Neuronal stem cell (in vitro differentiated cells): ENCODE results near the gene TIMP2.
"Not testable (repeated sequence)": the region's sequence is repeated elsewhere in the genome, so short reads cannot be mapped to it uniquely, and the experiment has no call there.

Experiments used
- DNase-seq: peaks from one replicate; pipeline ENCODE4 v3.0.0-alpha.2; 2013; ENCODE audit warnings: low spot score
- H2AFZ ChIP-seq: one replicate; pipeline ENCODE4 v1.6.1; 2013; ENCODE audit warnings: mild to moderate bottlenecking, low read length, inconsistent platforms
- H2AK5ac ChIP-seq: 2 replicates; pipeline ENCODE4 v1.6.1; 2013; ENCODE audit warnings: low read depth, mild to moderate bottlenecking, inconsistent platforms, low read length, moderate library complexity, mixed read lengths
- H2BK120ac ChIP-seq: 2 replicates; pipeline ENCODE4 v1.6.1; 2013; ENCODE audit warnings: low read depth, mild to moderate bottlenecking, inconsistent platforms, low read length, moderate library complexity, mixed read lengths
- H2BK12ac ChIP-seq: one replicate; pipeline ENCODE4 v1.6.1; 2013; ENCODE audit warnings: low read length, inconsistent platforms
- H2BK15ac ChIP-seq: 2 replicates; pipeline ENCODE4 v1.6.1; 2013; ENCODE audit warnings: mild to moderate bottlenecking, low read length, inconsistent platforms, mixed read lengths
- H2BK5ac ChIP-seq: one replicate; pipeline ENCODE4 v1.6.1; 2013; ENCODE audit warnings: inconsistent platforms, mild to moderate bottlenecking, low read length, moderate library complexity
- H3K14ac ChIP-seq: one replicate; pipeline ENCODE4 v1.6.1; 2013; ENCODE audit warnings: low read length, inconsistent platforms
- H3K18ac ChIP-seq: 2 replicates; pipeline ENCODE4 v1.6.1; 2013; ENCODE audit warnings: low read length, inconsistent platforms
- H3K23ac ChIP-seq: 2 replicates; pipeline ENCODE4 v1.6.1; 2013; ENCODE audit warnings: low read depth, mild to moderate bottlenecking, mixed read lengths, low read length, inconsistent platforms; ENCODE audit not compliant: poor library complexity
- H3K27ac ChIP-seq: replicated peaks from 3 replicates; pipeline ENCODE4 v1.5.1; 2013; ENCODE audit warnings: low read length, inconsistent platforms
- H3K27me3 ChIP-seq, 3 experiments: 2 replicates each; pipeline ENCODE4 v1.6.1; 2013; ENCODE audit warnings: low read length in 3 of 3, mild to moderate bottlenecking in 2 of 3, inconsistent platforms in 1 of 3, low read depth in 1 of 3, mixed read lengths in 1 of 3, moderate library complexity in 1 of 3; ENCODE audit not compliant: control insufficient read depth in 3 of 3, insufficient read depth in 3 of 3
- H3K36me3 ChIP-seq, 2 donors: replicated peaks in 1 of 2; 2 replicates each; pipeline ENCODE4 v1.6.1; 2013; ENCODE audit warnings: low read length in 2 of 2; ENCODE audit not compliant: control insufficient read depth in 2 of 2, insufficient read depth in 2 of 2
- H3K4ac ChIP-seq: 2 replicates; pipeline ENCODE4 v1.6.1; 2013; ENCODE audit warnings: inconsistent platforms, mild to moderate bottlenecking, low read length, moderate library complexity
- H3K4me1 ChIP-seq, 2 donors: 1 replicate in 1 of 2; 2 replicates in 1 of 2; pipeline ENCODE4 v1.6.1; 2013; ENCODE audit warnings: low read length in 2 of 2, low read depth in 1 of 2; ENCODE audit not compliant: control insufficient read depth in 2 of 2, insufficient read depth in 1 of 2
- H3K4me2 ChIP-seq: one replicate; pipeline ENCODE4 v1.6.1; 2013; ENCODE audit warnings: mild to moderate bottlenecking, low read length, inconsistent platforms; ENCODE audit not compliant: insufficient read depth, poor library complexity, severe bottlenecking
- H3K4me3 ChIP-seq, 2 donors: 2 replicates each; pipeline ENCODE4 v1.5.1; 2013; ENCODE audit warnings: low read length in 2 of 2, mild to moderate bottlenecking in 2 of 2, inconsistent platforms in 1 of 2, moderate library complexity in 1 of 2
- H3K79me1 ChIP-seq: one replicate; pipeline ENCODE4 v1.6.1; 2013; ENCODE audit warnings: low read depth, mild to moderate bottlenecking, inconsistent platforms, low read length, moderate library complexity
- H3K9ac ChIP-seq: one replicate; pipeline ENCODE4 v1.6.1; 2013; ENCODE audit warnings: mild to moderate bottlenecking, low read depth, low read length, inconsistent platforms; ENCODE audit not compliant: poor library complexity
- H3K9me3 ChIP-seq, 2 donors: replicated peaks in 1 of 2; 2 replicates each; pipeline versions ENCODE3 to v1.6.1; 2013; ENCODE audit warnings: low read length in 2 of 2, mild to moderate bottlenecking in 2 of 2, inconsistent platforms in 1 of 2, low read depth in 1 of 2, mixed read lengths in 1 of 2, moderate library complexity in 1 of 2; ENCODE audit not compliant: control insufficient read depth in 2 of 2, insufficient read depth in 1 of 2
- H4K8ac ChIP-seq: one replicate; pipeline ENCODE4 v1.6.1; 2013; ENCODE audit warnings: low read depth, mild to moderate bottlenecking, inconsistent platforms, low read length, moderate library complexity
- H4K91ac ChIP-seq: one replicate; pipeline ENCODE4 v1.6.1; 2013; ENCODE audit warnings: low read length, low read depth, mild to moderate bottlenecking, inconsistent platforms; ENCODE audit not compliant: poor library complexity
- WGBS, 2 donors: extraction: QIAGEN DNeasy Blood & Tissue Kit; methylation state at CpG; one replicate each; pipeline ENCODE4 v1.1.7; 2013; ENCODE audit warnings: missing lambda C conversion rate in 2 of 2, mixed read lengths in 1 of 2; ENCODE audit not compliant: insufficient read length in 2 of 2, insufficient replicate concordance in 1 of 2; ENCODE audit errors: extremely low coverage in 2 of 2; 5-methylcytosine and 5-hydroxymethylcytosine counted together

TIMP2 gene

DNA sequence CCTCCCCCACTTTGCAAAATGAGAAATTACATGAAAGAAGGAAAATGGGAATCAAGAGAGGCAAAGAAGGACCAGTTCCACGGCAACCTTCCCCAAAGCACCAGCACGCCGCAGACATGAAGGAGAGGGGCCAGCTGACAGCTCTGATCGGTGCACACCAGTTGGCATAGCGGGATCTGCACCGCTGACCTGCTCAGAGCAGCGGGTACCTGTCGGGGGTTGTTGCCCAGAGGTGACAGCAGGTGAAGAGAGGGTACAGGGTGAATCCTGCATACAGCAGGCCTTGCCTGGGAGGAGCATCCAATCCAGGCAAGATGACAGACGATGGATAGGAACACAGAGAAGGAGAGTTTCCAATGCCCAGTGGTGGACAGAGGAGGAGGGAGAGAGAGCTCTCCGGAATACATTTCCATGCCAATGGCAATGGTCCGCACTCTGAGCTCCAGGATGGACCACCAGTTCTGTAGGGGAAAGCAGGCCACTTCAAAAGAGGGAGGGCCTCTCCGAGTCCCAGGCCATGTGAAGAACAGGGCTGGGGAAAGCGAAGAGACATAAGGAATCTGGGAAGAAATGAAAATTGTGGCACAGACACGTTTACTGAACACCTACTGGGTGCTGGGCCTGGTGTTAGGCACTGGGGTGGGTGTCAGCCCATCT, 46.2 kb downstream of the TIMP2 start:
- no peak overlapping the region for H4K8ac ChIP-seq
- peak overlapping the region; percentile 9 for H3K14ac ChIP-seq
- H3K36me3 ChIP-seq: peaks cover 6 to 10% of the 10 kb centered on the region in 2 donors
- no CpG with 5 or more reads among the region's 14 CpGs for WGBS, 2 donors
- H2BK12ac ChIP-seq: no peak overlapping the region
- no peak overlapping the region for H2AFZ ChIP-seq
- H3K27me3 ChIP-seq: no peaks in the 10 kb centered on the region
- DNase-seq: no peak
- H3K4me1 ChIP-seq: peaks cover 16 to 32% of the 10 kb centered on the region in 2 donors
- no peak overlapping the region for H2BK5ac ChIP-seq
- peak overlapping the region; percentile 5 for H3K18ac ChIP-seq
- H2AK5ac ChIP-seq: no peak overlapping the region
- H3K4ac ChIP-seq: no peak overlapping the region
- no peak overlapping the region for H2BK15ac ChIP-seq
- H3K4me3 ChIP-seq: no peak overlapping the region
- H3K23ac ChIP-seq: no peak overlapping the region
- no peak overlapping the region for H3K9ac ChIP-seq
- H3K9me3 ChIP-seq: peaks cover 0 to 2% of the 10 kb centered on the region in 2 donors
- peaks cover 14% of the 10 kb centered on the region for H3K79me1 ChIP-seq
- H3K27ac ChIP-seq: no peak overlapping the region
- no peak overlapping the region for H3K4me2 ChIP-seq
- H2BK120ac ChIP-seq: no peak overlapping the region
- H4K91ac ChIP-seq: no peak overlapping the region

- H2BK5ac ChIP-seq: no peak overlapping the region
- H3K9ac ChIP-seq: peak overlapping the region; percentile 2
- H3K23ac ChIP-seq: peak overlapping the region; percentile 5
- no peak overlapping the region for H3K27ac ChIP-seq
- H3K4me3 ChIP-seq: peak overlapping the region in 1 of 2 donors; percentile 2
- no peak overlapping the region for H3K4me2 ChIP-seq
- no peak overlapping the region for H2BK15ac ChIP-seq
- no peak overlapping the region for H4K8ac ChIP-seq
- no peak overlapping the region for H2BK120ac ChIP-seq
- DNase-seq: no peak
- H2BK12ac ChIP-seq: no peak overlapping the region
- H3K9me3 ChIP-seq: peaks cover 0 to 2% of the 10 kb centered on the region in 2 donors
- peak overlapping the region; percentile 12 for H2AK5ac ChIP-seq
- H3K36me3 ChIP-seq: peaks cover 6 to 17% of the 10 kb centered on the region in 2 donors
- H3K79me1 ChIP-seq: peaks cover 14% of the 10 kb centered on the region
- H4K91ac ChIP-seq: no peak overlapping the region
- H3K4me1 ChIP-seq: peaks cover 9 to 29% of the 10 kb centered on the region in 2 donors
- no CpG with 5 or more reads among the region's 15 CpGs for WGBS, 2 donors
- H2AFZ ChIP-seq: no peak overlapping the region
- no peaks in the 10 kb centered on the region for H3K27me3 ChIP-seq
- H3K18ac ChIP-seq: no peak overlapping the region
- no peak overlapping the region for H3K14ac ChIP-seq
- no peak overlapping the region for H3K4ac ChIP-seq
Observed at GRCh38 chr17:78878261-78878660, 46.9 kb downstream of the TIMP2 start.

DNA sequence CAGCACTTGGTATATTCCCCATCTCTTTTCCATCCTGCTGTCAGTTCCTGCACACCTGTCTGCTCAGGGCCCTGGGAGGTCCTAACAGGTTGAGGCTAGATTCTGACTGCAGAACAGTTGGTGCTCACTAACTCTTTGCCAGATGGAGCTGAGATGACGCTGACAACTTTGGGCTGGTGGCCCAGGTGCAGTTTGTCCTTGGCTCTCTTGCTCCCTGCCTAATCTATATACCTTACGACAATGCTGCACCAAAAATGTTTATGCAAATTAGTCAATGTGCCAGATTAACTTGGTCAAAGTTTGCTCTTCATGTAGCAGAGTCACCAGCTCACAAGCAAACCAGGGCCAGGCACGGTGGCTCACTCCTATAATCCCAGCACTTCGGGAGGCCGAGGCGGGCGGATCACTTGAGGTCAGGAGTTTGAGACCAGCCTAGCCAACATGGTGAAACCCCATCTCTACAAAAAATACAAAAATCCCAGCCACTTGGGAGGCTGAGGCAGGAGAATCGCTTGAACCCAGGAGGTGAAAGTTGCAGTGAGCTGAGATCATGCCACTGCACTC, 48.2 kb downstream of the TIMP2 start:
- H2BK120ac ChIP-seq, H3K9ac ChIP-seq, H3K27ac ChIP-seq, H3K4ac ChIP-seq, H4K91ac ChIP-seq, H3K4me2 ChIP-seq, H4K8ac ChIP-seq, H3K27me3 ChIP-seq, H2BK15ac ChIP-seq, H3K14ac ChIP-seq, H3K18ac ChIP-seq, H2BK12ac ChIP-seq, H3K23ac ChIP-seq, H2BK5ac ChIP-seq, H2AFZ ChIP-seq, H3K4me3 ChIP-seq, DNase-seq, H3K9me3 ChIP-seq, H2AK5ac ChIP-seq: not testable (repeated sequence)
- H3K36me3 ChIP-seq: peaks cover 10 to 29% of the 10 kb centered on the region in 2 donors
- no CpG with 5 or more reads among the region's 8 CpGs for WGBS, 2 donors
- H3K79me1 ChIP-seq: peaks cover 14% of the 10 kb centered on the region
- H3K4me1 ChIP-seq: peaks cover 0 to 18% of the 10 kb centered on the region in 2 donors

DNA sequence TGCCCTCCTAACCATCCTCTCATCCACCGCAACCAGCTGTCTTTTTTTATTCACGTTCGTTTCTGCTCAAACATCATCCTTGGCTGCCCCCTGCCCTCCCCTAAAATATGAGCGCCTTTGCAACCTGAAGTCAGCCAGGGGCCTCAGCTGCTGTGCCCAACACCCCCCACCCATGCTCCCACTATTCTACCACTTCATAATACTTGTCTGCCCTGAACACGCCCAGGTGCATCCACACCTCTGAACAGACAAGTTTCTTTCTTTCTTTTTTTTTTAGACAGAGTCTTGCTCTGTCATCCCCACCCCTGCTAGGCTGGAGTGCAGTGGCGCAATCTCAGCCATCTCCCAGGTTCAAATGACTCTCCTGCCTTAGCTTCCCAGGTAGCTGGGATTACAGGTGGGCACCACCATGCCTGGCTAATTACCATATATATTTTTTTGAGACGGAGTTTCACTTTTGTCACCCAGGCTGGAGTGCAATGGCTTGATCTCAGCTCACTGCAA, 49.0 kb downstream of the TIMP2 start:
- Histone ChIP-seq H3K9me3 (peaks cover 0 to 2% of the 10 kb centered on the region in 2 donors), H3K4ac (no peak overlapping the region), H3K4me2 (no peak overlapping the region), H3K79me1 (peaks cover 8% of the 10 kb centered on the region), H2AK5ac (peak overlapping the region; percentile 47), H4K91ac (no peak overlapping the region), H3K14ac (no peak overlapping the region), H3K27ac (no peak overlapping the region), H2AFZ (no peak overlapping the region), H3K9ac (no peak overlapping the region), H3K36me3 (peaks cover 8 to 29% of the 10 kb centered on the region in 2 donors), H2BK120ac (no peak overlapping the region), H3K27me3 (no peaks in the 10 kb centered on the region), H4K8ac (no peak overlapping the region), H2BK5ac (no peak overlapping the region), H3K4me1 (peaks cover 0 to 16% of the 10 kb centered on the region in 2 donors), H3K18ac (no peak overlapping the region), H2BK15ac (no peak overlapping the region), H3K4me3 (no peak overlapping the region), H3K23ac (no peak overlapping the region), H2BK12ac (no peak overlapping the region)
- DNase-seq: no peak
- WGBS, 2 donors: no CpG with 5 or more reads among the region's 7 CpGs
